ENCODE results near the gene SYT9.

GRCh38 chr11:7281809-7282208 is 30.1 kb downstream of the SYT9 start:
- TF ChIP-seq POLR2AphosphoS5 (IDR thresholded peaks at IDR 0.05), result no peak
- TF ChIP-seq, protein P1, sequence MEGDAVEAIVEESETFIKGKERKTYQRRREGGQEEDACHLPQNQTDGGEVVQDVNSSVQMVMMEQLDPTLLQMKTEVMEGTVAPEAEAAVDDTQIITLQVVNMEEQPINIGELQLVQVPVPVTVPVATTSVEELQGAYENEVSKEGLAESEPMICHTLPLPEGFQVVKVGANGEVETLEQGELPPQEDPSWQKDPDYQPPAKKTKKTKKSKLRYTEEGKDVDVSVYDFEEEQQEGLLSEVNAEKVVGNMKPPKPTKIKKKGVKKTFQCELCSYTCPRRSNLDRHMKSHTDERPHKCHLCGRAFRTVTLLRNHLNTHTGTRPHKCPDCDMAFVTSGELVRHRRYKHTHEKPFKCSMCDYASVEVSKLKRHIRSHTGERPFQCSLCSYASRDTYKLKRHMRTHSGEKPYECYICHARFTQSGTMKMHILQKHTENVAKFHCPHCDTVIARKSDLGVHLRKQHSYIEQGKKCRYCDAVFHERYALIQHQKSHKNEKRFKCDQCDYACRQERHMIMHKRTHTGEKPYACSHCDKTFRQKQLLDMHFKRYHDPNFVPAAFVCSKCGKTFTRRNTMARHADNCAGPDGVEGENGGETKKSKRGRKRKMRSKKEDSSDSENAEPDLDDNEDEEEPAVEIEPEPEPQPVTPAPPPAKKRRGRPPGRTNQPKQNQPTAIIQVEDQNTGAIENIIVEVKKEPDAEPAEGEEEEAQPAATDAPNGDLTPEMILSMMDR (IDR thresholded peaks at IDR 0.05), result no peak
- TF ChIP-seq POLR2A (IDR thresholded peaks at IDR 0.05), result no peak

All from prostate gland (tissue), 2 donors.